HEK293 (cell line): Measurements from ENCODE around the gene RSKR.
A peak's percentile ranks its signal among the peaks of the same experiment; 100 is the strongest.

Experiments used
- CTCF ChIA-PET: fragments of 350-600 bp; formaldehyde crosslinking; extraction: SDS; loops from one replicate; lab custom pipeline; 2021; ENCODE audit warnings: antibody characterized with exemption; lab: Yijun Ruan, JAX
- POLR2A ChIA-PET: fragments of 300-600 bp; formaldehyde crosslinking; extraction: SDS; loops from one replicate; lab custom pipeline; 2020; ENCODE audit warnings: antibody characterized with exemption, inconsistent platforms; lab: Yijun Ruan, JAX
- H3K27ac ChIP-seq: fragments of 200-500 bp; sonication (Bioruptor generic); 2 replicates; pipeline ENCODE4 v1.5.1; 2014; ENCODE audit warnings: low read depth, low read length, control low read depth, inconsistent platforms; ENCODE audit errors: extremely low read depth
- H3K36me3 ChIP-seq, 2 experiments: fragments of 200-500 bp in 1 of 2; sonication (Bioruptor generic) in 1 of 2; 1 replicate in 1 of 2; 2 replicates in 1 of 2; pipeline ENCODE4 v1.5.1; 2014 to 2017; ENCODE audit warnings: inconsistent platforms in 2 of 2, low read length in 2 of 2; ENCODE audit not compliant: control insufficient read depth in 2 of 2, insufficient read depth in 1 of 2
- H3K4me1 ChIP-seq: fragments of 200-500 bp; sonication (Bioruptor generic); 2 replicates; pipeline ENCODE4 v1.5.1; 2014; ENCODE audit warnings: mild to moderate bottlenecking, low read length, inconsistent platforms; ENCODE audit not compliant: control insufficient read depth, insufficient read depth
- H3K4me3 ChIP-seq: 2 replicates; pipeline ENCODE4 v1.5.1; 2011; ENCODE audit warnings: low read depth, mild to moderate bottlenecking, control low read depth, low read length, moderate library complexity
- H3K9me3 ChIP-seq: fragments of 200-500 bp; sonication (Bioruptor generic); 2 replicates; pipeline ENCODE4 v1.5.1; 2014; ENCODE audit warnings: low read depth, low read length, inconsistent platforms; ENCODE audit not compliant: control insufficient read depth, insufficient read depth
- INSM2 ChIP-seq: fragments of 450-650 bp; formaldehyde crosslinking; IDR thresholded peaks from 2 replicates; pipeline ENCODE4 v1.5.1; 2016; ENCODE audit warnings: missing biosample characterization, missing genetic modification characterization
- PRDM10 ChIP-seq: fragments of 450-650 bp; formaldehyde crosslinking; IDR thresholded peaks from 2 replicates; pipeline ENCODE4 v1.5.1; 2016; ENCODE audit warnings: missing biosample characterization, missing genetic modification characterization
- RBAK ChIP-seq: fragments of 450-650 bp; formaldehyde crosslinking; IDR thresholded peaks from 2 replicates; pipeline ENCODE4 v1.5.1; 2016; ENCODE audit warnings: missing biosample characterization, missing genetic modification characterization
- REPIN1 ChIP-seq: fragments of 450-650 bp; formaldehyde crosslinking; IDR thresholded peaks from 2 replicates; pipeline ENCODE4 v1.5.1; 2017; ENCODE audit warnings: missing biosample characterization, missing genetic modification characterization, low read depth
- TCF7L2 ChIP-seq: IDR thresholded peaks from 2 replicates; pipeline ENCODE4 v1.6.1; 2011; ENCODE audit warnings: low read depth, mild to moderate bottlenecking, inconsistent platforms, low read length, moderate library complexity, borderline replicate concordance
- TRIM28 ChIP-seq: IDR thresholded peaks from 2 replicates; pipeline ENCODE4 v1.6.1; 2011; ENCODE audit warnings: low read length, control low read depth, borderline replicate concordance
- ZFHX2 ChIP-seq: fragments of 450-650 bp; formaldehyde crosslinking; conservative IDR thresholded peaks from 2 replicates; pipeline ENCODE4 v1.5.1; 2016; ENCODE audit warnings: missing biosample characterization, missing genetic modification characterization
- ZNF155 ChIP-seq: fragments of 450-650 bp; formaldehyde crosslinking; IDR thresholded peaks from 2 replicates; pipeline ENCODE4 v1.5.1; 2016; ENCODE audit warnings: missing biosample characterization, missing genetic modification characterization
- ZNF174 ChIP-seq: fragments of 450-650 bp; formaldehyde crosslinking; IDR thresholded peaks from 2 replicates; pipeline ENCODE4 v1.5.0; 2017; ENCODE audit warnings: missing biosample characterization, mild to moderate bottlenecking, missing genetic modification characterization
- ZNF248 ChIP-seq: fragments of 450-650 bp; formaldehyde crosslinking; IDR thresholded peaks from 2 replicates; pipeline ENCODE4 v1.5.1; 2017; ENCODE audit warnings: missing biosample characterization, missing genetic modification characterization
- ZNF280C ChIP-seq: fragments of 450-650 bp; formaldehyde crosslinking; IDR thresholded peaks from 2 replicates; pipeline ENCODE4 v1.5.1; 2016; ENCODE audit warnings: missing biosample characterization, missing genetic modification characterization
- ZNF366 ChIP-seq: fragments of 450-650 bp; formaldehyde crosslinking; conservative IDR thresholded peaks from 2 replicates; pipeline ENCODE4 v1.5.1; 2016; ENCODE audit warnings: missing biosample characterization, missing genetic modification characterization
- ZNF580 ChIP-seq: fragments of 450-650 bp; formaldehyde crosslinking; IDR thresholded peaks from 2 replicates; pipeline ENCODE4 v1.5.1; 2016; ENCODE audit warnings: missing biosample characterization, missing genetic modification characterization
- ZNF621 ChIP-seq: fragments of 450-650 bp; formaldehyde crosslinking; IDR thresholded peaks from 2 replicates; pipeline ENCODE4 v1.5.1; 2017; ENCODE audit warnings: missing biosample characterization, missing genetic modification characterization
- ZNF624 ChIP-seq: fragments of 450-650 bp; formaldehyde crosslinking; IDR thresholded peaks from 2 replicates; pipeline ENCODE4 v1.5.1; 2017; ENCODE audit warnings: missing biosample characterization, missing genetic modification characterization
- ZNF660 ChIP-seq: fragments of 450-650 bp; IDR thresholded peaks from 2 replicates; pipeline ENCODE4 v1.5.1; 2018; ENCODE audit warnings: missing biosample characterization, mild to moderate bottlenecking, missing genetic modification characterization
- ZNF664 ChIP-seq: fragments of 450-650 bp; formaldehyde crosslinking; IDR thresholded peaks from 2 replicates; pipeline ENCODE4 v1.5.1; 2016; ENCODE audit warnings: missing biosample characterization, missing genetic modification characterization
- ZSCAN5A ChIP-seq: fragments of 450-650 bp; formaldehyde crosslinking; IDR thresholded peaks from 2 replicates; pipeline ENCODE4 v1.5.1; 2016; ENCODE audit warnings: missing biosample characterization, missing genetic modification characterization
- TF ChIP-seq, protein P1 (sequence below): fragments of 450-650 bp; formaldehyde crosslinking; IDR thresholded peaks from 2 replicates; pipeline ENCODE4 v1.5.1; 2016; ENCODE audit warnings: missing biosample characterization, missing genetic modification characterization, borderline replicate concordance

RSKR gene

GRCh38 chr17:28620010-28620409, 6.0 kb upstream of the RSKR start:
- TF ChIP-seq TCF7L2 (no peak), ZNF280C (tag by site-specific recombination) (no peak), ZFHX2 (no peak), ZNF621 (tag by site-specific recombination) (no peak), ZNF580 (tag by site-specific recombination) (no peak), ZNF155 (tag by site-specific recombination) (no peak), ZNF174 (tag by site-specific recombination) (no peak), INSM2 (tag by site-specific recombination) (no peak), ZSCAN5A (no peak), ZNF664 (tag by site-specific recombination) (no peak), ZNF660 (no peak), ZNF624 (no peak), RBAK (no peak), ZNF248 (no peak), TRIM28 (no peak), REPIN1 (tag by site-specific recombination) (no peak), ZNF366 (tag by site-specific recombination) (no peak), PRDM10 (tag by site-specific recombination) (no peak)
- TF ChIP-seq, protein P1, sequence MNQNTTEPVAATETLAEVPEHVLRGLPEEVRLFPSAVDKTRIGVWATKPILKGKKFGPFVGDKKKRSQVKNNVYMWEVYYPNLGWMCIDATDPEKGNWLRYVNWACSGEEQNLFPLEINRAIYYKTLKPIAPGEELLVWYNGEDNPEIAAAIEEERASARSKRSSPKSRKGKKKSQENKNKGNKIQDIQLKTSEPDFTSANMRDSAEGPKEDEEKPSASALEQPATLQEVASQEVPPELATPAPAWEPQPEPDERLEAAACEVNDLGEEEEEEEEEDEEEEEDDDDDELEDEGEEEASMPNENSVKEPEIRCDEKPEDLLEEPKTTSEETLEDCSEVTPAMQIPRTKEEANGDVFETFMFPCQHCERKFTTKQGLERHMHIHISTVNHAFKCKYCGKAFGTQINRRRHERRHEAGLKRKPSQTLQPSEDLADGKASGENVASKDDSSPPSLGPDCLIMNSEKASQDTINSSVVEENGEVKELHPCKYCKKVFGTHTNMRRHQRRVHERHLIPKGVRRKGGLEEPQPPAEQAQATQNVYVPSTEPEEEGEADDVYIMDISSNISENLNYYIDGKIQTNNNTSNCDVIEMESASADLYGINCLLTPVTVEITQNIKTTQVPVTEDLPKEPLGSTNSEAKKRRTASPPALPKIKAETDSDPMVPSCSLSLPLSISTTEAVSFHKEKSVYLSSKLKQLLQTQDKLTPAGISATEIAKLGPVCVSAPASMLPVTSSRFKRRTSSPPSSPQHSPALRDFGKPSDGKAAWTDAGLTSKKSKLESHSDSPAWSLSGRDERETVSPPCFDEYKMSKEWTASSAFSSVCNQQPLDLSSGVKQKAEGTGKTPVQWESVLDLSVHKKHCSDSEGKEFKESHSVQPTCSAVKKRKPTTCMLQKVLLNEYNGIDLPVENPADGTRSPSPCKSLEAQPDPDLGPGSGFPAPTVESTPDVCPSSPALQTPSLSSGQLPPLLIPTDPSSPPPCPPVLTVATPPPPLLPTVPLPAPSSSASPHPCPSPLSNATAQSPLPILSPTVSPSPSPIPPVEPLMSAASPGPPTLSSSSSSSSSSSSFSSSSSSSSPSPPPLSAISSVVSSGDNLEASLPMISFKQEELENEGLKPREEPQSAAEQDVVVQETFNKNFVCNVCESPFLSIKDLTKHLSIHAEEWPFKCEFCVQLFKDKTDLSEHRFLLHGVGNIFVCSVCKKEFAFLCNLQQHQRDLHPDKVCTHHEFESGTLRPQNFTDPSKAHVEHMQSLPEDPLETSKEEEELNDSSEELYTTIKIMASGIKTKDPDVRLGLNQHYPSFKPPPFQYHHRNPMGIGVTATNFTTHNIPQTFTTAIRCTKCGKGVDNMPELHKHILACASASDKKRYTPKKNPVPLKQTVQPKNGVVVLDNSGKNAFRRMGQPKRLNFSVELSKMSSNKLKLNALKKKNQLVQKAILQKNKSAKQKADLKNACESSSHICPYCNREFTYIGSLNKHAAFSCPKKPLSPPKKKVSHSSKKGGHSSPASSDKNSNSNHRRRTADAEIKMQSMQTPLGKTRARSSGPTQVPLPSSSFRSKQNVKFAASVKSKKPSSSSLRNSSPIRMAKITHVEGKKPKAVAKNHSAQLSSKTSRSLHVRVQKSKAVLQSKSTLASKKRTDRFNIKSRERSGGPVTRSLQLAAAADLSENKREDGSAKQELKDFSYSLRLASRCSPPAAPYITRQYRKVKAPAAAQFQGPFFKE (tag by site-specific recombination) = no peak
- TF ChIP-seq, all 188 proteins: peak for 0
- Histone ChIP-seq H3K4me1 (no peaks in the 10 kb centered on the region), H3K4me3 (no peak overlapping the region), H3K36me3 (peaks cover 80 to 100% of the 10 kb centered on the region in 2 experiments), H3K9me3 (no peaks in the 10 kb centered on the region), H3K27ac (0 out of 2 replicates have a peak overlapping the region, but pooled peaks have one; percentile 2)
- ChIA-PET POLR2A (no interaction called here), CTCF (interaction anchor here (0.7 to 2.1 kb wide), 2 partner anchors 24 to 107 kb away, joined by 3 to 8 read pairs; partner anchors contain the start of gene BLTP2)
